ENCODE data around the gene TLDC2.

The TLDC2 gene

GRCh38 chr20:36875702-36876472, at the start of gene TLDC2:
Gene TLDC2 (plus strand): TSS chr20:36876138. CDS start chr20:36876175, 37 bp downstream.
- no peaks in the 10 kb centered on the region for H3K27me3 ChIP-seq (ENCODE audit: control insufficient read depth in 5 of 5, insufficient read depth in 4 of 5, low read length in 5 of 5)
- H3K4me3 ChIP-seq (ENCODE audit: low read depth in 1 of 5, low read length in 5 of 5), result no peak within 1 kb of the TSS
- peaks cover 0 to 5% (median 4%) of the 10 kb centered on the region in 5 donors for H3K4me1 ChIP-seq (ENCODE audit: control insufficient read depth in 5 of 5, insufficient read depth in 5 of 5, low read length in 5 of 5)
- peaks cover 0 to 2% (median 0%) of the 10 kb centered on the region in 5 donors for H3K36me3 ChIP-seq (ENCODE audit: control insufficient read depth in 5 of 5, insufficient read depth in 5 of 5, low read length in 5 of 5)
- no peaks in the 10 kb centered on the region for H3K9me3 ChIP-seq (ENCODE audit: control insufficient read depth in 5 of 5, low read length in 5 of 5)
- no peak within 1 kb of the TSS for H3K9ac ChIP-seq (ENCODE audit: low read length in 5 of 5)
- H3K27ac ChIP-seq (ENCODE audit: low read depth, low read length), result no peak within 1 kb of the TSS

DNA sequence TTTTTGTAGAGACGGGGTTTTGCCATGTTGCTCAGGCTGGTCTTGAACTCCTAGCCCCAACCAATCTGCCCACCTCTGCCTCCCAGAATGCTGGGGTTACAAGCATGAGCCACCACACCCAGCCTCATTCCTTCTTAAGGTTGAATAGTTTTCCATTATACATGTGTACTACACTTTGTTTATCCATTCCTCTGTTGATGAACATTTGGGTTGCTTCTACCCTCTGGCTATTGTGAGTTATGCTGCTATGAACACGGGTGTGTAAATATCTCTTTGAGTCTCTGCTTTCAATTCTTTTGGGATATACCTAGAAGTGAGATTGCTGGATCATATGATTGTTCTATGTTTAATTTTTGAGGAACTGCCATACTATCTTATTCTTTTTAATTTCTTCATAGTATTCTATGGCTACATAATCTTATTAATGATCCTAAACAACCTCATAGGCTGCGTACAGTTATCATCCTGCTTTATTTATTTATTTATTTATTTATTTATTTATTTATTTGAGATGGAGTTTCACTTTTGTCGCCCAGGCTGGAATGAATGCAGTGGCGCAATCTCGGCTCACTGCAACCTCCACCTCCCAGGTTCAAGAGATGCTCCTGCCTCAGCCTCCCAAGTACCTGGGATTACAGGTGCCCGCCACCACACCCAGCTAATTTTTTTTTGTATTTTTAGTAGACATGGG, 49.2 kb upstream of the TLDC2 start:
- Histone ChIP-seq H3K4me1 (ENCODE audit: control insufficient read depth in 5 of 5, insufficient read depth in 5 of 5, low read length in 5 of 5) (peaks cover 10 to 32% (median 28%) of the 10 kb centered on the region in 5 donors), H3K9me3 (ENCODE audit: control insufficient read depth in 5 of 5, low read length in 5 of 5) (no peaks in the 10 kb centered on the region), H3K27me3 (ENCODE audit: control insufficient read depth in 5 of 5, insufficient read depth in 4 of 5, low read length in 5 of 5) (no peaks in the 10 kb centered on the region), H3K36me3 (ENCODE audit: control insufficient read depth in 5 of 5, insufficient read depth in 5 of 5, low read length in 5 of 5) (peaks cover 0 to 51% (median 37%) of the 10 kb centered on the region in 5 donors), H3K27ac (ENCODE audit: low read depth, low read length) (no peak overlapping the region), H3K4me3 (ENCODE audit: low read depth in 1 of 5, low read length in 5 of 5) (no peak overlapping the region), H3K9ac (ENCODE audit: low read length in 5 of 5) (no peak overlapping the region)

DNA sequence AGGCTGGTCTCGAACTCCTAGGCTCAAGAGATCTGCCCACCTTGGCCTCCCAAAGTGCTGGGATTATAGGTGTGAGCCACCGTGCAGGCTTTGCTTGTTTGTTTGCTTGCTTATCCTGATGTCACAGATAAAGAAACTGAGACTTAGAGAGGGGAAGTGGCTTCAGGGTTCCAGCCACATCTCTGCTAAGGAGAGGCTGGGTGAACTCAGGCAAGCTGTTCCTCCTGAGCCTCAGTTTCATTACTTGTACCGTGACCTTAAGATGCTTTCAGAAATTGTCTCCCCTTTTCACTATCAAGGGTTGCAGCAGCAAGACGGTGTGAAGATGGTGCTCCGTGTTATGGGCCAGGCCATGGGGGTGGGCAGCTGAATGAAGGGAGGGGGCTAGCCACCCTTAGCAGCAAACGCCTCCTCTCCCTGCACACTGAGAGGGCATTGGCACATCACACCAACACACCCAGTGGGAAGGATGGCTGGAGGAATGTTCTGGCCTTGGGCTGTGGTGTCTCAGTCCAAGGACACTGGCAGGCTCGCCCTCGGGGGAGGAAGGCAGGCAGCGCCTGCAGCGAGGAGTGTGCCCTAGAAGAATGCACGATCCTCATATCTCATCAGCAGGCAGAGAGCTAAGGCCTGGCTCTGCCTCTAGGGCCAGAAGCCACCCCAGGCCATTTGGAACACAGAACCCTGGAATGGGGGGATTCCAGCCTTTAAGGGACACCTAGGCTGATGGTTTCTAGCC, 48.2 kb upstream of the TLDC2 start:
- Histone ChIP-seq H3K27ac (ENCODE audit: low read depth, low read length) (no peak overlapping the region), H3K9me3 (ENCODE audit: control insufficient read depth in 5 of 5, low read length in 5 of 5) (no peaks in the 10 kb centered on the region), H3K4me1 (ENCODE audit: control insufficient read depth in 5 of 5, insufficient read depth in 5 of 5, low read length in 5 of 5) (peaks cover 15 to 42% (median 35%) of the 10 kb centered on the region in 5 donors), H3K27me3 (ENCODE audit: control insufficient read depth in 5 of 5, insufficient read depth in 4 of 5, low read length in 5 of 5) (no peaks in the 10 kb centered on the region), H3K4me3 (ENCODE audit: low read depth in 1 of 5, low read length in 5 of 5) (no peak overlapping the region), H3K36me3 (ENCODE audit: control insufficient read depth in 5 of 5, insufficient read depth in 5 of 5, low read length in 5 of 5) (peaks cover 0 to 45% (median 37%) of the 10 kb centered on the region in 5 donors), H3K9ac (ENCODE audit: low read length in 5 of 5) (peak overlapping the region in 1 of 5 donors; percentile 1)

DNA sequence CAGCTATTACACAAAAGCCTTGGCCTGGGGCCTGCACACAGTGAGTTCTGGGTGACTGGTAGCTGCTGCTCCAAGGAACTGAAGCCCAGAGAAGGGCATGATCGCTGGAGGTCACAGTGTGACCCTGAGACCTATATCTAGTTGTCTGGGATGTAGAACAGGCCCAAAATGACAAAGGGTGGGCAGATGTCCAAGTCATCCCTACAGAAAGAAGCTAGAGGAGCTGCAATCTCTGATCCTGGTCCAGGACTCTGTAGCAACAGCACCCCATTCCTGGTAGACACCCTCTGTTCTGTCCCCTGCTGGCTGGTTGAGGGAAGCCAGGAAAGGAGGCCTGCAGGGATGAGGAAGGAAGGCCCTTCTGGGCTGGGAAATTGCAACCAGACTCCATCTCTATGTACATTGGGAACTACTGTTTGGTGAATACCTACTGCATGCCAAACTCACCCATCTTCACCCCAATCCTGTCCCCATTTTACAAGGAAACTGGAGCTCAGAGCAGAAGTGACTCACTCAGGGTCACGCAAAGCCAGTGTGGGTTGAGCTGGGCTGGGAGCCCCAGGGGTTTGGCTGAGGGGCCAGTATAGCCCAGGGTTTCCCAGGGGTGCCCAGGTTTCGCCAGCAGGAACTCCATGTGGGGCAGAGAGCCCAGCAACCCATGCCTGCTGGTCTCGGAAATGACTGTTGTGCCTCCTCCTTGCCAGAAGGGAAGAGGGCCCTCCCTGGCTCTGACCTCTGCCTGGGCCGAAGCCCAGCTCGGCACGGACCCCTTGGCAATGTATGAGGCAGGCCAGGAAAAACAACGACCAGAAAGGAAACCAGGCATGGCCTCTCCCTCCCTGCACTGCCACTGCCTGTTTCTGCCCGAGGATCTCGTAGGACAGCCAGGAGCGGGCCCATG, 44.9 kb upstream of the TLDC2 start:
- H3K4me1 ChIP-seq (ENCODE audit: control insufficient read depth in 5 of 5, insufficient read depth in 5 of 5, low read length in 5 of 5), result peaks cover 19 to 68% (median 59%) of the 10 kb centered on the region in 5 donors
- H3K9me3 ChIP-seq (ENCODE audit: control insufficient read depth in 5 of 5, low read length in 5 of 5), result no peaks in the 10 kb centered on the region
- no peak overlapping the region for H3K4me3 ChIP-seq (ENCODE audit: low read depth in 1 of 5, low read length in 5 of 5)
- peaks cover 0 to 23% (median 20%) of the 10 kb centered on the region in 5 donors for H3K36me3 ChIP-seq (ENCODE audit: control insufficient read depth in 5 of 5, insufficient read depth in 5 of 5, low read length in 5 of 5)
- H3K27me3 ChIP-seq (ENCODE audit: control insufficient read depth in 5 of 5, insufficient read depth in 4 of 5, low read length in 5 of 5), result no peaks in the 10 kb centered on the region
- H3K9ac ChIP-seq (ENCODE audit: low read length in 5 of 5), result peak overlapping the region in 3 of 5 donors; percentile 41 to 57 (median 52)
- H3K27ac ChIP-seq (ENCODE audit: low read depth, low read length), result peak overlapping the region; percentile 91

DNA sequence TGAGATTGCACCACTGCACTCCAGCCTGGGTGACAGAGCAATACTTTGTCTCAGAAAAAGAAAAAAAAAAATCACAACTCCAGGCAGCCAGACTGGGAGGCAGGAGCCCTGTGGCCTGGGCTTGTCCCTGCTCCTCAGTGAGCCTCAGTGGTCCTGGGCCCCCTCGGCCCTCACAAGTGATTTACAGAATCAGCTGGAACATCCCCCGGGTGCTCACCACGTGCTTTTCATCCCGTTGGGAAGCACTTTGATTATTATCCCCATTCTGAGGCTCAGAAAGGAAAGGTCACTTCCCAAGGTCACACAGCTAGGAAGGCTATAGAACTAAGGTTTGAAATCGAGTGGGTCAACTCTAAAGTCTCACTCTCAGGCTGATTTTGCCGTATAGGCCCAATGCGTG, 43.1 kb upstream of the TLDC2 start:
- peaks cover 19 to 72% (median 58%) of the 10 kb centered on the region in 5 donors for H3K4me1 ChIP-seq (ENCODE audit: control insufficient read depth in 5 of 5, insufficient read depth in 5 of 5, low read length in 5 of 5)
- H3K9ac ChIP-seq (ENCODE audit: low read length in 5 of 5), result peak overlapping the region in 4 of 5 donors; percentile 11 to 60 (median 33)
- H3K27me3 ChIP-seq (ENCODE audit: control insufficient read depth in 5 of 5, insufficient read depth in 4 of 5, low read length in 5 of 5), result no peaks in the 10 kb centered on the region
- peaks cover 0 to 15% (median 15%) of the 10 kb centered on the region in 5 donors for H3K36me3 ChIP-seq (ENCODE audit: control insufficient read depth in 5 of 5, insufficient read depth in 5 of 5, low read length in 5 of 5)
- peak overlapping the region; percentile 91 for H3K27ac ChIP-seq (ENCODE audit: low read depth, low read length)
- H3K4me3 ChIP-seq (ENCODE audit: low read depth in 1 of 5, low read length in 5 of 5), result no peak overlapping the region
- H3K9me3 ChIP-seq (ENCODE audit: control insufficient read depth in 5 of 5, low read length in 5 of 5), result no peaks in the 10 kb centered on the region

DNA sequence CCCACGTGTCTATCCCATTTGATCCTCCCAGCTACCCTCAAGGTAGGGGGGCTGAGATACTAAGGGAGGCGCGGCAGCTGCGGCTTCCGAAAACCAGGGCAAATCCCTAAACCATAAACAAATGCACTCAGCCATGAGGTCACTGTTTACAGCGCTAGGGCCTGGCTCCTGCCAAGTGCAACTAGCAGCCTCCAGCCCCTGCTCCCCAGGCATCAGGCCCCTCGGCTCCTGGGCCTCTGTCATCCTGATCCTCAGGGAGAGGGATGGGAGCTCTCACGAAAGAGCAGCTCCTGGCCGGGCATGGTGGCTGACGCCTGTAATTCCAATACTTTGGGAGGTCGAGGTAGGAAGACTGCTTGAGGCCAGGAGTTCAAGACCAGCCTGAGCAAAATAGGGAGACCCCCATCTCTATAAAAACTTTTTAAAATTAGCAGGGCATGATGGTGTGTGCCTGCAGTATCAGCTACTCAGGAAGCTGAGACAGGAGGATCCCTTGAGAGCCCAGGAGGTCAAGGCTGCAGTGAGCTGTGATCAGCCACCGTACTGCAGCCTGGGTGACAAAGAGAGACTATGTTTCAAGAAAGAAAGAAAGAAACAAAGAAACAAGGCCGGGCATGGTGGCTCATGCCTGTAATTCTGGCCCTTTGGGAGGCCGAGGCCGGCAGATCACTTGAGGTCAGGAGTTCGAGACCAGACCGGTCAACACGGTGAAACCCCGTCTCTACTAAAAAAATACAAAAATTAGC, 42.5 kb upstream of the TLDC2 start:
- peak overlapping the region in 3 of 5 donors; percentile 11 to 60 (median 40) for H3K9ac ChIP-seq (ENCODE audit: low read length in 5 of 5)
- peaks cover 19 to 66% (median 52%) of the 10 kb centered on the region in 5 donors for H3K4me1 ChIP-seq (ENCODE audit: control insufficient read depth in 5 of 5, insufficient read depth in 5 of 5, low read length in 5 of 5)
- no peak overlapping the region for H3K4me3 ChIP-seq (ENCODE audit: low read depth in 1 of 5, low read length in 5 of 5)
- H3K27me3 ChIP-seq (ENCODE audit: control insufficient read depth in 5 of 5, insufficient read depth in 4 of 5, low read length in 5 of 5), result no peaks in the 10 kb centered on the region
- H3K36me3 ChIP-seq (ENCODE audit: control insufficient read depth in 5 of 5, insufficient read depth in 5 of 5, low read length in 5 of 5), result peaks cover 0 to 13% (median 12%) of the 10 kb centered on the region in 5 donors
- H3K27ac ChIP-seq (ENCODE audit: low read depth, low read length), result peak overlapping the region; percentile 91
- no peaks in the 10 kb centered on the region for H3K9me3 ChIP-seq (ENCODE audit: control insufficient read depth in 5 of 5, low read length in 5 of 5)

- Histone ChIP-seq H3K4me1 (ENCODE audit: control insufficient read depth in 5 of 5, insufficient read depth in 5 of 5, low read length in 5 of 5) (peaks cover 19 to 60% (median 50%) of the 10 kb centered on the region in 5 donors), H3K27ac (ENCODE audit: low read depth, low read length) (peak overlapping the region; percentile 37), H3K4me3 (ENCODE audit: low read depth in 1 of 5, low read length in 5 of 5) (peak overlapping the region in 2 of 5 donors; percentile 47 to 50), H3K9me3 (ENCODE audit: control insufficient read depth in 5 of 5, low read length in 5 of 5) (no peaks in the 10 kb centered on the region), H3K9ac (ENCODE audit: low read length in 5 of 5) (no peak overlapping the region), H3K27me3 (ENCODE audit: control insufficient read depth in 5 of 5, insufficient read depth in 4 of 5, low read length in 5 of 5) (no peaks in the 10 kb centered on the region), H3K36me3 (ENCODE audit: control insufficient read depth in 5 of 5, insufficient read depth in 5 of 5, low read length in 5 of 5) (peaks cover 0 to 13% (median 9%) of the 10 kb centered on the region in 5 donors)
Observed at GRCh38 chr20:36835025-36835424, 40.9 kb upstream of the TLDC2 start.

DNA sequence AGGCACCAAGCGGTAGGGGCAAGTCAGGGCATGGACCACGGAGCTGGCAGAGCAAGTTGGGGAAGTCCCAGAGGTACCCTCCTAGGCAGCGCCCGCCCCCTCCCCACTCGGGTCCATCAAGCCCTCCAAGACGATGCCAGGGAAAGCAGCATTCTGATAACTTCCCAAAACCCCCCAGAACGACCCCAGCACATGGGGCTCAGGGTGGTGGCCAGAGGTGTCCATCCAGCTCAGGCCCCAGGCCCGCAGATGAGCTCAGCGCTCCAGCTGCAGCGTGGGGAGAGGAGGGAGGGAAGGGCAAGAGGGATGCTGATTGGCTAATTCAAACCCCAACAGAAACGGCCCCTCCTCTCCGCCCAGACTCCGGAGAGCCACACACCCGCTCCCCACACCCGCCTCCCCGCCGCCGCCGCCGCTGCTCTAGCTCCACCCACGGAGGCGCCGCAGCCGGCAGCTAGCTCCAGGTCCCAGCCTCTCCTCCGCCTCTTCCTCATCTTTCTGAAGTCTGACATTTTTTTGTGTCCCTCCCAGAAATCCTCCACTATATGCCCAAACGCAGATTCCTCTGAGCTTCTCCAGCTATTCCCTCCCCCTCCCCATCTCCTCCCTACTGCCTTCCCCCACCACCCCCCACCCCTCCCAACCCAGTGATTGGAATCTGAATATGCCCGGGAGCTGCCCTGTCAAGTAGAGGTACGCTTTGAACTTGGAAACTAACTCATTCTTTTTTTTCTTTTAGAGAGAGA, 40.3 kb upstream of the TLDC2 start:
- H3K36me3 ChIP-seq (ENCODE audit: control insufficient read depth in 5 of 5, insufficient read depth in 5 of 5, low read length in 5 of 5), result peaks cover 0 to 13% (median 9%) of the 10 kb centered on the region in 5 donors
- H3K4me1 ChIP-seq (ENCODE audit: control insufficient read depth in 5 of 5, insufficient read depth in 5 of 5, low read length in 5 of 5), result peaks cover 19 to 55% (median 47%) of the 10 kb centered on the region in 5 donors
- H3K9ac ChIP-seq (ENCODE audit: low read length in 5 of 5), result no peak overlapping the region
- no peaks in the 10 kb centered on the region for H3K9me3 ChIP-seq (ENCODE audit: control insufficient read depth in 5 of 5, low read length in 5 of 5)
- peak overlapping the region; percentile 37 for H3K27ac ChIP-seq (ENCODE audit: low read depth, low read length)
- no peaks in the 10 kb centered on the region for H3K27me3 ChIP-seq (ENCODE audit: control insufficient read depth in 5 of 5, insufficient read depth in 4 of 5, low read length in 5 of 5)
- H3K4me3 ChIP-seq (ENCODE audit: low read depth in 1 of 5, low read length in 5 of 5), result peak overlapping the region in 3 of 5 donors; percentile 12 to 50 (median 47)

All from subcutaneous abdominal adipose tissue (tissue), 5 donors.